HL-60/S4 treated with retinoic acid at 250 ng/mL for 4 days and 3 days (cell line): ENCODE results near the gene AMPD1.

Experiments
- in situ Hi-C: fragments of 300-500 bp; cut with MboI; formaldehyde crosslinking; loops from 2 replicates; pipeline ENCODE4 v1.7.0; 2022; ENCODE audit warnings: low sequenced_read_pairs

The AMPD1 gene

GRCh38 chr1:114700036-114700600 lies 4.8 kb upstream of the AMPD1 start:
- in situ Hi-C loops = no loop called here

- in situ Hi-C loops = no loop called here
Measured at GRCh38 chr1:114696810-114697209, 1.5 kb upstream of the AMPD1 start.

GRCh38 chr1:114694540-114695310 lies 621 bp downstream of the AMPD1 start:
- in situ Hi-C loops = no loop called here

GRCh38 chr1:114692947-114693346 lies 2.4 kb downstream of the AMPD1 start:
- in situ Hi-C loops = no loop called here

- in situ Hi-C loops = no loop called here
Measured at GRCh38 chr1:114691061-114691460, 4.3 kb downstream of the AMPD1 start.

GRCh38 chr1:114690148-114690547 lies 5.2 kb downstream of the AMPD1 start:
- in situ Hi-C loops = no loop called here

- in situ Hi-C loops = no loop called here
Measured at GRCh38 chr1:114688526-114688925, 6.8 kb downstream of the AMPD1 start.

- in situ Hi-C loops = no loop called here
Measured at GRCh38 chr1:114685851-114686250, 9.5 kb downstream of the AMPD1 start.

GRCh38 chr1:114677691-114678090 lies 17.7 kb downstream of the AMPD1 start:
- in situ Hi-C loops = no loop called here

GRCh38 chr1:114676115-114676514 lies 19.2 kb downstream of the AMPD1 start:
- in situ Hi-C loops = no loop called here

- in situ Hi-C loops = no loop called here
Measured at GRCh38 chr1:114671939-114672275, 23.4 kb downstream of the AMPD1 start.

GRCh38 chr1:114671011-114671938 lies 24.1 kb downstream of the AMPD1 start:
- in situ Hi-C loops = no loop called here

GRCh38 chr1:114670083-114671010 lies 25.0 kb downstream of the AMPD1 start:
- in situ Hi-C loops = no loop called here

- in situ Hi-C loops = no loop called here
Measured at GRCh38 chr1:114669562-114670082, 25.7 kb downstream of the AMPD1 start, which contains the start of gene DENND2C. TSS of gene DENND2C (minus strand) at chr1:114670049. CDS start at chr1:114625984, 44,065 bp downstream.

- in situ Hi-C loops = no loop called here
Measured at GRCh38 chr1:114668784-114669561, 26.4 kb downstream of the AMPD1 start.

- in situ Hi-C loops = no loop called here
Measured at GRCh38 chr1:114668373-114668772, 27.0 kb downstream of the AMPD1 start.

- in situ Hi-C loops = no loop called here
Measured at GRCh38 chr1:114666954-114667353, 28.4 kb downstream of the AMPD1 start.

GRCh38 chr1:114660238-114660637 lies 35.1 kb downstream of the AMPD1 start:
- in situ Hi-C loops = no loop called here

GRCh38 chr1:114651893-114652292 lies 43.5 kb downstream of the AMPD1 start:
- in situ Hi-C loops = no loop called here
